ENCODE measurements around the gene MSANTD1. TPM values are rescaled to one million over a fixed set of nuclear protein-coding genes. Genes with fewer than 3 reads are reported as not detected.

MSANTD1 gene
- total RNA-seq, 4 donors from 2014 or later, result 0.36 to 0.72 TPM; not detected in 2

- Histone ChIP-seq H3K4me3 (no peak overlapping the region), H3K27me3 (no peaks in the 10 kb centered on the region), H3K4me1 (peaks cover 4% of the 10 kb centered on the region), H3K36me3 (peaks cover 70% of the 10 kb centered on the region), H3K9me3 (no peaks in the 10 kb centered on the region), H3K27ac (no peak overlapping the region)
- no peak for TF ChIP-seq POLR2A (IDR thresholded peaks at IDR 0.05)
- TF ChIP-seq CTCF (IDR thresholded peaks at IDR 0.05), result no peak
- TF ChIP-seq EP300 (IDR thresholded peaks at IDR 0.05), result no peak
- no peak for TF ChIP-seq POLR2AphosphoS5 (IDR thresholded peaks at IDR 0.05)
- WGBS, result 94% methylated on average over 14 of the region's 14 CpGs
- DNase-seq (ENCODE audit: low spot score in 2 of 2), result peak in 1 of 2 donors; percentile 44
Observed at GRCh38 chr4:3208826-3209225, 40.1 kb upstream of the MSANTD1 start.

DNA sequence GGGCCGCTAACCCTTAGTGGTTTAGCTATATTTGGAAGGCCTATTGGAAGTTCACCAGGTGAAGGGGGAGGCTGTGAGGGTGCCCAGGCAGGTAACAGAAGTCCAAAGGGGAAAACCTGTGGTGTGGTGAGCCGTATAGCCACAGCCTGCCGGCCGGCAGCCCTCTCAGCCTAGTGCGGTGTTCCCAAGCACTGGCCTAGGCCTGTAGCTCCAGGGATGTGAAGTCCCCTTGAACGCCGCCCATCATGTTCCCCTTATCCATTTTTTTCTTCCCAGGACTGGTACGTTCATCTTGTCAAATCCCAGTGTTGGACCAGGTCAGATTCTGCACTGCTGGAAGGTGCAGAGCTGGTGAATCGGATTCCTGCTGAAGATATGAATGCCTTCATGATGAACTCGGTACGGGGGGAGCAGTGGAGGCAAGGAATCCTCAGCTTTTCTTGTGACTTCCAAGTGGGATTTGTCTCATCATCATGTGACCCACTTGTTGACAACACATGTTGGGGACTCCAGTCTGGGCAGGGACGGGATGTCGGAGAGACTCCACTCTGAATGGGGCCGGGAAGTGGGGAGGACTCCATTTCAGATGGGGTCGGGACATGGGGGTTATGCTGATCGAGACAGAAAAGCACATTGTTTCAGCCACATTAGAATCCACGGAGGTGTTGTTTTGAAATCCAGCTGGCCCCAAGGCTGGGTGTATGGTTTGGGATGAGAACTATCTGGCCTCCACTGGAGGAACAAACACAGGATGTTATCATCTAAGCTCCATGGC is 39.2 kb upstream of the MSANTD1 start:
- H3K27ac ChIP-seq, result no peak overlapping the region
- H3K4me1 ChIP-seq, result peaks cover 4% of the 10 kb centered on the region
- H3K27me3 ChIP-seq, result no peaks in the 10 kb centered on the region
- H3K36me3 ChIP-seq, result peaks cover 67% of the 10 kb centered on the region
- no peak overlapping the region for H3K4me3 ChIP-seq
- H3K9me3 ChIP-seq, result no peaks in the 10 kb centered on the region
- WGBS, result 96% methylated on average over 14 of the region's 17 CpGs
- DNase-seq (ENCODE audit: low spot score in 2 of 2), result peak; percentile 44 to 56
- TF ChIP-seq EP300 (IDR thresholded peaks at IDR 0.05), result no peak
- TF ChIP-seq POLR2AphosphoS5 (IDR thresholded peaks at IDR 0.05), result no peak
- no peak for TF ChIP-seq POLR2A (IDR thresholded peaks at IDR 0.05)
- TF ChIP-seq CTCF (IDR thresholded peaks at IDR 0.05), result no peak

GRCh38 chr4:3210467-3210866 is 38.5 kb upstream of the MSANTD1 start:
- H3K27ac ChIP-seq, result no peak overlapping the region
- peak; percentile 48 to 54 for DNase-seq (ENCODE audit: low spot score in 2 of 2)
- no peaks in the 10 kb centered on the region for H3K9me3 ChIP-seq
- no peaks in the 10 kb centered on the region for H3K27me3 ChIP-seq
- TF ChIP-seq CTCF (IDR thresholded peaks at IDR 0.05) (no peak), POLR2A (IDR thresholded peaks at IDR 0.05) (no peak), EP300 (IDR thresholded peaks at IDR 0.05) (no peak), POLR2AphosphoS5 (IDR thresholded peaks at IDR 0.05) (no peak)
- H3K4me3 ChIP-seq, result no peak overlapping the region
- H3K36me3 ChIP-seq, result peaks cover 73% of the 10 kb centered on the region
- H3K4me1 ChIP-seq, result peaks cover 4% of the 10 kb centered on the region
- 96% methylated on average over 6 of the region's 6 CpGs for WGBS

- peaks cover 4% of the 10 kb centered on the region for H3K4me1 ChIP-seq
- H3K9me3 ChIP-seq, result no peaks in the 10 kb centered on the region
- no peak overlapping the region for H3K27ac ChIP-seq
- H3K36me3 ChIP-seq, result peaks cover 74% of the 10 kb centered on the region
- no peak overlapping the region for H3K4me3 ChIP-seq
- no peaks in the 10 kb centered on the region for H3K27me3 ChIP-seq
- WGBS, result 91% methylated on average over 8 of the region's 8 CpGs
- TF ChIP-seq POLR2A (IDR thresholded peaks at IDR 0.05) (no peak), EP300 (IDR thresholded peaks at IDR 0.05) (no peak), CTCF (IDR thresholded peaks at IDR 0.05) (no peak), POLR2AphosphoS5 (IDR thresholded peaks at IDR 0.05) (no peak)
- no peak for DNase-seq (ENCODE audit: low spot score in 2 of 2)
Observed at GRCh38 chr4:3211866-3212265, 37.1 kb upstream of the MSANTD1 start.

GRCh38 chr4:3212391-3213105 is 36.4 kb upstream of the MSANTD1 start:
- DNase-seq (ENCODE audit: low spot score in 2 of 2), result peak in 1 of 2 donors; percentile 31
- H3K36me3 ChIP-seq, result peaks cover 75% of the 10 kb centered on the region

More at GRCh38 chr4:3212391-3213105, 36.4 kb upstream of the MSANTD1 start:
- Histone ChIP-seq H3K27me3 (no peaks in the 10 kb centered on the region), H3K27ac (no peak overlapping the region), H3K4me1 (peaks cover 3% of the 10 kb centered on the region), H3K4me3 (no peak overlapping the region), H3K9me3 (no peaks in the 10 kb centered on the region)
- TF ChIP-seq EP300 (IDR thresholded peaks at IDR 0.05) (no peak), POLR2AphosphoS5 (IDR thresholded peaks at IDR 0.05) (no peak), CTCF (IDR thresholded peaks at IDR 0.05) (no peak), POLR2A (IDR thresholded peaks at IDR 0.05) (no peak)
- WGBS, result 92% methylated on average over 12 of the region's 12 CpGs

Data from suprapubic skin (tissue), 4 donors.